GM18951 (cell line): Measurements from ENCODE around the gene ASNSD1.

ENCODE experiments used
- POLR2A ChIP-seq: IDR thresholded peaks from 4 replicates; pipeline ENCODE4 v1.6.1; 2011; ENCODE audit warnings: mild to moderate bottlenecking; ENCODE audit not compliant: insufficient read length, insufficient read depth; ENCODE audit errors: extremely low read depth
- in situ Hi-C: fragments of 300-500 bp; cut with MboI; formaldehyde crosslinking; loops from one replicate; pipeline ENCODE4 v1.12.0; 2022; ENCODE audit warnings: low sequenced_read_pairs, mixed read lengths, inconsistent platforms; ENCODE audit not compliant: unreplicated experiment

ASNSD1 gene

DNA sequence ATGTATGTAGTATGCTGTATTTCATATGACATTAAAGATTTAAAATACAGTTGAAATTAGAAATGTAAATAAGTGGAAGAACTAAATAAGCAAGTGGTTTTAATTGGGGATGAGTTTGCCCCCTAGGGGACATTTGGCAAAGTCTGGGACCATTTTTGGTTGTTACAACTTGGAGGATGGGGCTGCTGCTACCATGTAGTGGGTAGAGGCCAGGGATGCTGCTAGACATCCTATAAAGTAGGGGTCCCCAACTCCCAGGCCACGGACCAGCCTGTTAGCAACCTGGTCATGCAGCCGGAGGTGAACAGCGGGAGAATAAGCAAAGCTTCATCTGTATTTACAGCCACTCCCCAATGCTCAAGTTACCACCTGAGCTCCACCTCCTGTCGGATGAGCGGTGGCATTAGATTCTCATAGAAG, 27.9 kb upstream of the ASNSD1 start:
- TF ChIP-seq POLR2A, result no peak
- in situ Hi-C loops, result no loop called here

DNA sequence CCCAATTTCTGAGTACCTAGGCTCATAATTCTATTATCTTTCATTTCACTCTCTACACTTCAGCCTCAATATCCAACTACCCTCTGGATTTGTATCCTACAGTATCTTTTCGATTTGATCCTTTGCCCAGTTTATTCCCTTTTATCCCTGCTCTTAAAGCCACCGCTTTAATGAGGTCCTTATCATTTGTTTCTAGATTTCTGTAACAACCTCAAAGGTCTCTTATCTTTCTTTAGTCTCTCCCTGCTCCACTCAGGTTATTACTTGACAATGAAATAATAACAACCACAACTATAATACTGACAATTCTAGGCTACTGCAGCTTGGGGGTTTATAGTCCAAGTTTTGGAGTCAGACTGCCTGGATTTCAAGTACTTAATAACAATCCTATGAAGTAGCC, 25.9 kb upstream of the ASNSD1 start:
- in situ Hi-C loops, result no loop called here

DNA sequence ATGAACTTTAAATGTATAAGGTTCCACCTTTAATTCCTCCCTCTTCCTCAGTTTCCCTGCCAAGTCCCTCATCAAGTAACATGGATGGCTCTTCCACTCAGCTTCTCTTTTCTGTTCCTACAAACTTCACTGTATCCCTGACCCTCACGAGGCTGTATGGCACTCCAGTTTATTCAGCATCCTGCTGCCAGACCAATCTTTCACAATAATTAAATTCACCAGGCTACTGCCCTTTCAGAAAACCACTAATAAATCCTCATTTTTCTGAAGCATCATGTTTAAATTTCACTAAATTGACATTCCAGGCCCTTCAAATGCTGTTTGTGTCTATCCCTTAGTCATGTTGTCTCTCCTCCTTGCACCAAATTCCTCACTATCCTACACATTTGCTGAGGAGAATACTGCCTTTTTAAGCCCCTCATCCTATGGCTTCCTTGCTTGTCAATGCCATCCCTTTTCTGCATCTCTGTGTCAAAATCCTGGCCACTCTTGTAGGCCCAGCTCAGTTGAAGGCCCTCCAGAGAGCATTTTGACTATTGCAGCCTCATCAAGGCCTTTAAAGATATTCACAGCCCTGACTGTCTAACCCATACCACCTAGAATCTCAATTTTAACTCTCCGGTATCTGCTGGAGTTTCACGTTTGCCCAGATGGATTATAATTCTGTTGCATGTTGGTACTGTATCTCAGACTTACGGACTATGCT, 22.8 kb upstream of the ASNSD1 start:
- in situ Hi-C loops, result no loop called here

More for the DNA sequence above, 25.9 kb upstream of the ASNSD1 start:
- TF ChIP-seq POLR2A, result no peak

DNA sequence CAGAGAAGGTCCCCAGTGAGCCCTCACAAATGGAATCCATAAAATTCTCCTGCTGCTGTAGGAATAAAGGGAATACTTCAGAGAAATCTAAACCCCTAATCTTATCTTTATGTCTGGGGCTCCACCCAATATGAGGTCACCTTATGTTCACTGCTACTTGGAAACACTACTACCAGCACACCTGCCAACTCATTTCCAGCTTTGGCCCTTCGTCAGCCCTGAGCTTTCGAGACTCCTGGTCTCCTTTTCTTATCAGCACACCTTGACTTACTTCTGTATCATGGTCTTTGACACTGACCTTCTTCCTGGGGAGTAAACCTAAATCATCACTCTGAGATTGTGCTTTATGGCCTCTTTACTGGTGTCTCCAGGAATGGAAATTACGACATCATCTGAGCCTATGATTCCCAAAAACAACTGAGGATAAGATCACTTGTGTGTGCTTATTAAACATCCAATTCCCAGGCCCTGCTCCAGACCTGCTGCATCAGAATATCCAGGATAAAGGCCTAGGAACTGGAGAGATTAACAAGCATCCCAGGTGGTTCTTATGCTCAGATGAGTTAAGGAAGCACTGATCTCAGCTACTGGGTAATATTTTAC, 22.2 kb upstream of the ASNSD1 start:
- no peak for TF ChIP-seq POLR2A
- in situ Hi-C loops, result no loop called here

More for the DNA sequence above, 22.8 kb upstream of the ASNSD1 start:
- TF ChIP-seq POLR2A, result no peak

DNA sequence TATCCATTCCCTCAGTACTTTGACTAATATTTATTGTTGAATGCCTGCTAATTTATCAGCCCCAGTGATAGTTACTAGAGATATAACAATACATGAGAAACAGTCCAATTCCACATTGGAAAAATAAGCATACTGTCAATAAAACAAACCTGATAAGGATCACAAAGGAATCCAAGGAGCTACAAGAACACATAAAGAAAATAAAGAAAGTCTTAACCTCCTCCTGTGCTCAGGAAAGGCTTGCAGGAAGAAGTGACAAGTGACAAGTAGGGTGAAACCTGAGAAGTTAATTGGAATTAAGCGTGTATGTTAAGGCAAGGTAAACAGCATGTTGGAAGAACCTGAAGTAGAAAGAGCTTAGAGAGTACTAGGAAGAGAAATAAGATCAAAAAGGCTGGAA, 20.3 kb upstream of the ASNSD1 start:
- in situ Hi-C loops, result no loop called here
- TF ChIP-seq POLR2A, result no peak

DNA sequence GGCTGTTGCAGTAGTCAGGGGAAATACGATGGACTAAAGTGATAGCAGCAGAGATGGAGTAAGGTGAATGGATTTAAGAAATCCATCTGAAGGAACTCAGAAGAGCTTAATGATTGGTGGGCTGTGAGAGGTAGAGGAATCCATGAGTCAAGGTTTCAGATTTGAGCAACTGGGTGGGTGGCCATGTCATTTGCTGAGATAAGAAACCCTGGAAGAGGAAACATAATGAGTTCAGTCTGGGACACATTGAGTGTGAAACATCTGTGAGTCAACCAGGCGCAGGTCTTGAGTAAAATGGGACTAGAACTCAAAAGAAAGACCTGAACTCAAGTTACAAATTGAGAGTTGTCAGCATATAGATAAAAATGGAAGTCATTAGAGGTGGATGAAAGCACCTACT, 19.7 kb upstream of the ASNSD1 start:
- in situ Hi-C loops, result no loop called here
- no peak for TF ChIP-seq POLR2A

DNA sequence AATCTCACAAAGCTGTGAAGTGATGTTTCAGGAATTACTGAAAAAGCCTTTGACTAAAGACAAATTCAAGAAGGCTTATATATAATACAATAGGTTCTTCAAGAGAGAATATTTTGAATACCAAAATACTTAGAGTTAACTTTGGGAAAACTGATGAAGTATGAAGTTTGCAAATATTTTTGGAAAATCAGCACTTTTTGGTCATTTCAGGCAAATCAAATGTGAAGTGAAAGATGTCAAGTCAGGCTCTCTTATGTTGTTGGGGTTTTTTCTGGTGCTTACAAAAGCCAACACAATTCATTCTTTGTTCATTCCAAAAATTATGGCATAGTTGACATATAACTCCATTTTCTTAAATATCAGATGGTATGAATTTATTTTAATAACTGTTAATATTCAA, 14.7 kb upstream of the ASNSD1 start:
- in situ Hi-C loops, result no loop called here
- no peak for TF ChIP-seq POLR2A

DNA sequence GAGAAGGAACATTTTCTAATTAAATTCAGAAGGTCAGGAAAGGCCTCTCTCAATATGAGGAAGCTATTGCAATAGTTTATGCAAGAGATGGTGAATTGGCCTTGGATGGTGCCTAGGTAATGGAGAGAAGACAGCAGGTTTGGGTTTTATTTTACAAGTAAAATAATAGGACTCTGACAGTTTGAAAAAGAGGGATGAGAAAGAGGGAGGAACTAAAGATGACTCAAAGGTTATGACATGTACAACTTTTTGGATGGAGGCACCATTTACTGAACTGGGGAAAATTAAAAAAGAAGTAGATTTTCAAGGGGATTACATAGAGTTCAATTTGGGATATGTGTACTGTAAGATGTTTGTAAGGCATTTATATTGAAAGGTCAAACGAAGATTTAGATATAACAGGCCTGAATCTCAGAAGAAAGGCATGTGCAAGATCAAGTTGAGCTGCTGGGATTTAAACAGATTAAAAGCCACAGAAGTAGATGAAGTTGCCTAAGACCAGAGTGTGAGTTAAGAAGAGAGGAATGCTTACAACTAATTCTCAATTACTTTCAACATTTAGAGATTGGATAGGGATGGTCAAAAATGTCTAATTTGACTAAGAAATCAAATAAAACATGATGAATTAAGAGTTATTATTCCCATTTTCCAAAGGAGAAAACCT, 12.3 kb upstream of the ASNSD1 start:
- no peak for TF ChIP-seq POLR2A
- in situ Hi-C loops, result no loop called here

DNA sequence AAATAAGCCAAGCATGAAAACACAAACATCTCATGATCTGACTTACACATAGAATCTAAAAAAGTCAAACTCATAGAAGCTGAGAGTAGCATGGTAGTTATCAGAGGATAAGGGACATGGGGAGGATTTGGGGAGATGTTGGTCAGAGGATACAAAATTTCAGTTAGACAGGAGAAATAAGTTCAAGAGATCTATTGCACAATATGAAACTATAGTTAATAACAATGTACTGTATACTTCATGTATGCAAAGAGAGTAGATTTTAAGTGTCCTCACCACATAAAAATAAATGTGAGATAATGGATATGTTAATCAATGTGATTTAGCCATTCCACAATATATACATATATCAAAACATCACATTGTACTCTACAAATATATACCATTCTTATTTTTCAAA, 10.0 kb upstream of the ASNSD1 start:
- TF ChIP-seq POLR2A, result no peak
- in situ Hi-C loops, result loop anchor here (25.0 kb wide), 2 partner anchors 111 to 411 kb away; partner anchors contain the start of genes MSTN and OSGEPL1

DNA sequence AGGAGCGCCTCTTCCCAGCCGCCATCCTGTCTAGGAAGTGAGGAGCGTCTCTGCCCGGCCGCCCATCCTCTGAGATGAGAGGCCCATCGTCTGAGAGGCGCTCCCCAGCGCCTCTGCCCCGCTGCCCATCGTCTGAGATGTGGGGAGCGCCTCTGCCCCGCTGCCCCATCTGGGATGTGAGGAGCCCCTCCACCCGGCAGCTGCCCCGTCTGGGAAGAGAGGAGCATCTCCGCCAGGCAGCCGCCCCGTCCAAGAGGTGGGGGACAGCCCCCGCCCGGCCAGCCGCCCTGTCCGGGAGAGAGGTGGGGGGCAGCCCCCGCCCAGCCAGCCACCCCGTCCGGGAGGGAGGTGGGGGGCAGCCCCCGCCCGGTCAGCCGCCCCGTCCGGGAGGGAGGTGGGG, 7.8 kb upstream of the ASNSD1 start:
- in situ Hi-C loops, result loop anchor here (25.0 kb wide), 2 partner anchors 109 to 409 kb away; partner anchors contain the start of genes MSTN and OSGEPL1

DNA sequence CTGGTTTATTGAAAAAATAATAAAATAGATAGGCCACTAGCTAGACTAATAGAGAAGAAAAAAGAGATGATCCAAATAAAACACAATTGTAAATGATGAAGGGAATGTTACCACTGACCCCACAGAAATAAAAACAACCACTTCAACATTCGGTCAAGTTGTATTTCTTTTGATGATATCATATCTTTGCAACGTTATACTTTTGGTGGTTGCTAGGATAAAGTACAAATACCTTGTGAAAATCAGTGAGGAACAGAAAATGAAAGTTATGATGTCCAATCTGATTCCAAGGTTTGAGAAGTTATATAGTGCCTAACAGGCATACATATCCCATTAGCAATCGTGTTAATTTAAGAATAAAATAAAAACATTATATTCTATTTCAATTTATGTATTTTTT, 6.6 kb upstream of the ASNSD1 start:
- no peak for TF ChIP-seq POLR2A
- in situ Hi-C loops, result loop anchor here (25.0 kb wide), 2 partner anchors 108 to 408 kb away; partner anchors contain the start of genes MSTN and OSGEPL1

DNA sequence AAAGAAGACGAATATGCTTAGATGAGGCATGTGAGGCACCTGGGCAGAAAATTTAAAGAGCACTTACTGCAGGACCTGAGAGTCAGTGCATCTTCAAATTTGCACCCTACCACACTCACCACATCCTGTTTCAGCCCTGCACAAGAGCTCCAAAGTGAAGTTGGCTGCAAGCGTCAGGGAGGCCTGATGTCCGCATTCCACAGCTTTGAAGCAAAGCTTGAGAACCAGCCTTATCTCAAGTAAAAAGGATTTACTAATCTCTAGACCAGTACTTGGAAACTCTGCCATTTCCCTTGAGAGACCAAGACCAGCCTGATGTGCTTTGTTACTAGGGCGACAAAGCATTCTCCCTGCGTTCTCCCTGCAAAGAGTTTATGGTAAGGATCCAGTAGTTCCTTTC, 3.4 kb upstream of the ASNSD1 start:
- in situ Hi-C loops, result loop anchor here (25.0 kb wide), 2 partner anchors 104 to 404 kb away; partner anchors contain the start of genes MSTN and OSGEPL1

DNA sequence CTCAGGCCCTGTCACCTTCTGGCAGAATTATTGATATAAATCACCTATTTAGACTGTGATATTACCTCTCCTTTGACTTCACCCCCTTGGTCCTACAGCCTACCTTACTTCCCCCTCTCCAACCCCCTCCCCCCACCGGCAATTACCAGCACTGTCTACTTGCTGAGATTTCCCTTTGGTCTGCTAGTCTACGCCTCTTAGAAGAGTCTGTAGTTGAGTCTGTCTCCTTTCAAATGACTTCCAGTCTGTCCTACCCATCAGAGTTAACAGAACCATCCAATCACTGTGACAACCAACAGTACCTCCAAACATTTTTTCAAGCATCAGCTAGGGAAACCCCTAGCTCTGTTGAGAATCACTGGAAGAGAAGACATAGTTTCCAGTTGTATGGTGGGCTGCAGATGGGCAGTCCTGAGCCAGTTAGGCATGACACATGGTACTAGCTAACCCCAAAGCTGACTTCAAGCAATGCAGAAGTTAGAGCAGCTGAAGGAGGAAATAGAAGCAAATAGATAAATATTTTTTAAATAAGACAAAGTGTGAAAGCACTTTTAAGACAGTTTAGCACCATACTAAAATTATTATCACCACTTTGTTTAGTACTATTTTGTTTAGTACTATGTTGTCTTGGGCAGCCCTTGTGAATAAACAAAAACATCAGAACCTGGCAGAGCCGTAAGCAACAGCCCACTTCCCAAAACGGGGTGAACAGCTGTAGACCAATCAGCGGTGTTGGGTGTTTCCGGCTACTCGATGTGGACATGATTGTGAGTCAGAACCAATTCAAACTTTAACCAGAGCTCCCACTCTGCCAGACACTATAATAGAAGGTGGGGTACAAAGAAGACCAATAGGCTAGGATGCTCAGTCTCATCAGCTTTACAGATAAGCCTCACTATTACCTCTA, 2.7 kb upstream of the ASNSD1 start:
- in situ Hi-C loops, result loop anchor here (25.0 kb wide), 2 partner anchors 104 to 404 kb away; partner anchors contain the start of genes MSTN and OSGEPL1
- TF ChIP-seq POLR2A, result no peak

More for the DNA sequence above, 3.4 kb upstream of the ASNSD1 start:
- TF ChIP-seq POLR2A, result no peak
